ENCODE measurements around the gene FLOT2.
"Not testable (repeated sequence)": the region's sequence is repeated elsewhere in the genome, so short reads cannot be mapped to it uniquely, and the experiment has no call there.

DNA sequence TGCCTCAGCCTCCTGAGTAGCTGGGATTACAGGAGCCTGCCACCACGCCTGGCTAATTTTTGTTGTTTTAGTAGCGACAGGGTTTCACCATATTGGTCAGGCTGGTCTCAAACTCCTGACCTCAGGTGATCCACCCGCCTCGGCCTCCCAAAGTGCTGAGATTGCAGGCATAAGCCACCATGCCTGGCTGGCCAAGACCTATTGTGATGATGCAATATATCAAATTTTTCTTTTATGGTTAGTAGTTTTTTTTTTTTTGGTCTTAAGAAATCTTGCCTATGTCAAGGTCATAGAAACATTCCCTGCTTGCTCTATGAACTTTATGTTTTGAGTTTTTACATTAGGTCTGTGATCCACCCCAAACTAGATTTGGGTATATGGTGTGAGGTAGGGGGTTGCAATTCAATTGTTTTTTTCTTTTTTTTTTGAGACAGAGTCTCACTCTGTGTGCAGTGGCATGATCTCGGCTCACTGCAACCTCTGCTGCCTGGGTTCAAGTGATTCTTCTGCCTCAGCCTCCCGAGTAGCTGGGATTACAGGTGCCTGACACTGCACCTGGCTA lies 20.3 kb downstream of the FLOT2 start:
- TF ChIP-seq, protein P1, sequence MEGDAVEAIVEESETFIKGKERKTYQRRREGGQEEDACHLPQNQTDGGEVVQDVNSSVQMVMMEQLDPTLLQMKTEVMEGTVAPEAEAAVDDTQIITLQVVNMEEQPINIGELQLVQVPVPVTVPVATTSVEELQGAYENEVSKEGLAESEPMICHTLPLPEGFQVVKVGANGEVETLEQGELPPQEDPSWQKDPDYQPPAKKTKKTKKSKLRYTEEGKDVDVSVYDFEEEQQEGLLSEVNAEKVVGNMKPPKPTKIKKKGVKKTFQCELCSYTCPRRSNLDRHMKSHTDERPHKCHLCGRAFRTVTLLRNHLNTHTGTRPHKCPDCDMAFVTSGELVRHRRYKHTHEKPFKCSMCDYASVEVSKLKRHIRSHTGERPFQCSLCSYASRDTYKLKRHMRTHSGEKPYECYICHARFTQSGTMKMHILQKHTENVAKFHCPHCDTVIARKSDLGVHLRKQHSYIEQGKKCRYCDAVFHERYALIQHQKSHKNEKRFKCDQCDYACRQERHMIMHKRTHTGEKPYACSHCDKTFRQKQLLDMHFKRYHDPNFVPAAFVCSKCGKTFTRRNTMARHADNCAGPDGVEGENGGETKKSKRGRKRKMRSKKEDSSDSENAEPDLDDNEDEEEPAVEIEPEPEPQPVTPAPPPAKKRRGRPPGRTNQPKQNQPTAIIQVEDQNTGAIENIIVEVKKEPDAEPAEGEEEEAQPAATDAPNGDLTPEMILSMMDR (IDR thresholded peaks at IDR 0.05) = not testable (repeated sequence)
- not testable (repeated sequence) for TF ChIP-seq POLR2AphosphoS5 (IDR thresholded peaks at IDR 0.05)
